ENCODE data around the gene VRTN. TPM values are rescaled to one million over a fixed set of nuclear protein-coding genes. Genes with fewer than 3 reads are reported as not detected.
"Not testable (repeated sequence)": the region's sequence is repeated elsewhere in the genome, so short reads cannot be mapped to it uniquely, and the experiment has no call there.

VRTN gene
- total RNA-seq, 2 donors from 2014 or later: not detected

GRCh38 chr14:74377976-74378690 lies 29.9 kb downstream of the VRTN start:
- H3K9me3 Mint-ChIP-seq: no peaks in the 10 kb centered on the region
- no peak overlapping the region for H3K27ac Mint-ChIP-seq
- DNase-seq (ENCODE audit: low spot score in 2 of 2) (no peak), ATAC-seq (no peak)
- H3K36me3 Mint-ChIP-seq: no peaks in the 10 kb centered on the region

DNA sequence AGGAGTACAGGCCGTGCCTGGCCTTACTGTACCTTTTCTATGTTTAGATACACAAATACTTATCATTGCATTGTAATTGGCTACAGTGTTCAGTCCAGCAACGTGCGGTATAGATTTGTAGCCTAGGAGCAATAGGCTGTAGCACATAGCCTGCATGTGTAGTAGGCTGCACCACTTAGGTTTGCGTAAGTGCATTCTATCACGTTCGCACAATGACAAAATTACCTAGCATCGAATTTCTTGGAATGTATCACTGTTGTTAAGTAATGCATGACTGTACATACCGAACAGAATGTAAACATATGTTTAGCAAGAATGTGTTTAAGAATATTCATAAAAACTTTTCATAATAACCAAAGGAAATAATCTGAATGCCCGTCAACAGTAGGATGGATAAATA lies 31.9 kb downstream of the VRTN start:
- Mint-ChIP-seq H3K36me3 (no peaks in the 10 kb centered on the region), H3K9me3 (no peaks in the 10 kb centered on the region), H3K27ac (no peak overlapping the region)
- ATAC-seq: no peak
- no peak for DNase-seq (ENCODE audit: low spot score in 2 of 2)

- DNase-seq (ENCODE audit: low spot score in 2 of 2) (no peak), ATAC-seq (no peak)
- no peaks in the 10 kb centered on the region for H3K36me3 Mint-ChIP-seq
- no peak overlapping the region for H3K27ac Mint-ChIP-seq
- H3K9me3 Mint-ChIP-seq: no peaks in the 10 kb centered on the region
Measured at GRCh38 chr14:74380845-74381244, 32.6 kb downstream of the VRTN start.

DNA sequence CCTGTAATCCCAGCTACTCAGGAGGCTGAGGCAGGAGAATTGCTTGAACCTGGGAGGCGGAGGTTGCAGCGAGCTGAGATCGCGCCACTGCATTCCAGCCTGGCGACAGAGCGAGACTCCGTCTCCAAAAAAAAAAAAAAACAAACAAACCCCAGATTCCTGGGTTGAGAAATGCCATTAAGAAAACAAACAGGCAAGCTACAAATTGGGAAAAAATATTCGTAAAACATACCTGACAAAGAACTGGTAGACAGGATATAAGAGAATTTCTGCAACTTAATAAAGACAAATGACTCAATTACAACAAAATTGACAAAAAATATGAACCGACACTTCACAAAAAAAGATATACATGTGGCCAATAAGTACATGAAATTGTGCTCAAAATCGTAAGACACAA lies 33.3 kb downstream of the VRTN start:
- H3K36me3 Mint-ChIP-seq; H3K9me3 Mint-ChIP-seq; DNase-seq (ENCODE audit: low spot score in 2 of 2); ATAC-seq; H3K27ac Mint-ChIP-seq: not testable (repeated sequence)

DNA sequence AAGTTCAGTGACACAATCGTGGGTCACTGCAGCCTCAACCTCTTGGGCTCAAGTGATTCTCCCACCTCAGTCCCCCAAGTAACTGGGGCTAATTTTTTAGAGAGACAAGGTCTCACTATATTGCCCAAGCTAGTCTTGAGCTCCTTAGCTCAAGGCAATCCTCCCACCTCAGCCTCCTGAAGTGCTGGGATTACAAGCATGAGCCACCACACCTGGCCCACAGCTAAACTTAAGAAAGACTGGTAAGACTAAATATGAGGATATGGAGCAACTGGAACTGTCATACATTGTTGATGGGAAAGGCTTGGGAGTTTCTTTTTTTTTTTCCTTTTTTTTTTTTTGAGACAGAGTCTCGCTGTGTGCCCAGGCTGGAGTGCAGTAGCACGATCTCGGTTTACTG lies 34.0 kb downstream of the VRTN start:
- no peaks in the 10 kb centered on the region for H3K9me3 Mint-ChIP-seq

GRCh38 chr14:74389980-74390379 lies 41.7 kb downstream of the VRTN start:
- ATAC-seq (no peak), DNase-seq (ENCODE audit: low spot score in 2 of 2) (no peak)
- Mint-ChIP-seq H3K36me3 (no peaks in the 10 kb centered on the region), H3K27ac (peak overlapping the region in 1 of 2 donors; percentile 4), H3K9me3 (no peaks in the 10 kb centered on the region)

More for the DNA sequence above, 34.0 kb downstream of the VRTN start:
- Mint-ChIP-seq H3K36me3 (no peaks in the 10 kb centered on the region), H3K27ac (no peak overlapping the region)
- no peak for DNase-seq (ENCODE audit: low spot score in 2 of 2)
- ATAC-seq: no peak

DNA sequence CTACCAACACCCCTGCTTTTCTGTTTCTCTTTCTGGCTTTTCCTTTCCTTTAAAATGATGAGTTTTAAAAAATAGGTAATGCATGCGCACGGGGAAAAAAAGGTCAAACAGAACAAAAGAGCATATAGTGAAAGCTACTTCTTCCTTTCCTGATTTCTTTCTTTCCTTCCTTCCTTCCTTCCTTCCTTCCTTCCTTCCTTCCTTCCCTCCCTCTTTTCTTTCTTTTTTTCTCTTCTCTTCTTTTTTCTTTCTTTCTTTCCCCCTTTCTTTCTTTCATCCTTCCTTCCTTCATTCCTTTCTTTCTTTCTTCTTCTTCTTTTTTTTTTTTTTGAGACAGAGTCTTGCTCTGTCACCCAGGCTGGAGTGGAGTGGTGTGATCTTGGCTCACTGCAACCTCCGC lies 42.2 kb downstream of the VRTN start:
- ATAC-seq; H3K36me3 Mint-ChIP-seq; H3K9me3 Mint-ChIP-seq; DNase-seq (ENCODE audit: low spot score in 2 of 2): not testable (repeated sequence)
- peak overlapping the region in 1 of 2 donors; percentile 4 for H3K27ac Mint-ChIP-seq

DNA sequence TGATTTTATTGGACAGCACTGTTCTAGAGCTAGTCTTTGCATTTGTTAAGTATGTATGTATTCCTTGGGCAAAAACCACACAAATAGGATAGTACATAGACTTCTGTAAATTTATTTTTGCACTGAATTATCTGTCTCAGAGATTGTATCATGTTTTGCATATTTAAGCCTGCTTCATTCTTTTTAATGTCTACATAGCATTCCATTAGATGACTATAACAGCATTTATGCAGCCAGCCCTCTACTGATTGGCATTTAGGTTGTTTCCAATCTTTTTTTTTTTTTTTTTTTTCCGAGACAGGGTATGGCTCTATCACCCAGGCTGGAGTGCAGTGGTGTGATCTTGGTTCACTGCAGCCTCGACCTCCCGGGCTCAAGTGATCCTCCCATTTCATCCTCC lies 43.2 kb downstream of the VRTN start:
- no peak for ATAC-seq
- Mint-ChIP-seq H3K36me3 (no peaks in the 10 kb centered on the region), H3K27ac (no peak overlapping the region), H3K9me3 (no peaks in the 10 kb centered on the region)
- no peak for DNase-seq (ENCODE audit: low spot score in 2 of 2)

DNA sequence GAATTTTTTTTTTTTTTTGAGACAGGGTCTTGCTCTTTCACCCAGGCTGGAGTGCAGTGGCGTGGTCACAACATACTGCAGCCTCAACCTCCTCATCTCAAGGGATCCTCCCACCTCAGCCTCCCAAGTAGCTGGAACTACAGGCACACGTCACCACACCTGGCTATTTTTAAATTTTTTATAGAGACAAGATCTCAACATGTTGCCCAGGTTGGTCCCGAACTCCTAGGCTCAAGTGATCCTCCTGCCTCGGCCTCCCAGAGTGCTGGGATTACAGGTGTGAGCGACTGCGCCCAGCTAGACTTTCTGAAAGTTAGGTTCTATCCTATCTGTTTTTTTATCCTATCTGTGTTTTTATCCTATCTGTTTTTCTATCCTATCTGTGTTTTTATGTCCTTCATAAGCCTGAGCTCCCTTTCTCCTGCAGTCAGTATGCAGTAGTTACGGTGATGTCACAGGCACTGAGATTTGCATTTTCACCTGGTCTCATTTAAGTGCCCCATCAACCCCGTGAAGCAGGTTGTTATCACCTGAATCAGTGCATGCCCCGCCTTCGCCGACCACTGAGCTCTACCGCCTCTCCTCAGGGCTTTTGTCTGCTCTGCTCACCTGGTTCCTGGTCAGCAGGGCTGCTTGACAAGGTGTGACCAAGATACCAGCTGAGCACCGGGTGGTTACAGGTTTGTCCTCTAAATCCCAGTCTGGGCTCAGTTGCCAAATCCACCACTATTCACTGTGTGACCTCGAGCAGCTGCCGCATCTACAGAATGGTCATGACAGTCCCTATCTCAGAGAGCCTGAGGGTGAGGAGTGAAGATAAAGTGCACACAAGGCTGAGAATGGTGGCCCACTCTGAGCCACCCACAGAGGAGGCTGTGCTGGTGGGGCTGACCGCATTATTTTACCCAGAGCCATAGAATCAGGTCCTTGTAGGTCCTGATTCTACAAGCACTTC lies 44.6 kb downstream of the VRTN start:
- DNase-seq (ENCODE audit: low spot score in 2 of 2) (no peak), ATAC-seq (no peak)
- Mint-ChIP-seq H3K27ac (no peak overlapping the region), H3K36me3 (no peaks in the 10 kb centered on the region), H3K9me3 (no peaks in the 10 kb centered on the region)

DNA sequence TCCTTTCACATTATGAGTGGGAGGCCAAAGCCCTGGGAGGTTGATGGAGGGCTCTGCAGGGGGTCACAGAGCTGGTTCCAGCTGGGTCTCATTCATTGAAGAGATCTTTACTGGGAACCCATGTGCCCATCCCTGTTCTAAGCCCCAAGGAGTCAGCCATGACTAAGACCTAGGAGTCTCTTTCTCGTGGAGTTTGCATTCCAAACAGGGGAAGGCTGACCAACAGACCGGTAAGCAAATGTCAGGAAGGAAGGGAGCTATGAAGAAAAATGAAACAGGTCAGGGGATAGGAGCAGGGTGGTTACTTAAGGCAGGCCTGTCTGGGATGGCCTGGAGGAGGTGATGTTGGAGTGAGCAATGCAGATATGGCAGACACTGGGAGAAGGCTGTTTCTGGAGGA lies 46.3 kb downstream of the VRTN start:
- no peak for DNase-seq (ENCODE audit: low spot score in 2 of 2)
- H3K9me3 Mint-ChIP-seq: no peaks in the 10 kb centered on the region
- ATAC-seq: no peak
- H3K36me3 Mint-ChIP-seq: no peaks in the 10 kb centered on the region
- H3K27ac Mint-ChIP-seq: no peak overlapping the region

- DNase-seq (ENCODE audit: low spot score in 2 of 2) (no peak), ATAC-seq (no peak)
- H3K9me3 Mint-ChIP-seq: no peaks in the 10 kb centered on the region
- no peak overlapping the region for H3K27ac Mint-ChIP-seq
- H3K36me3 Mint-ChIP-seq: no peaks in the 10 kb centered on the region
Measured at GRCh38 chr14:74395094-74395493, 46.8 kb downstream of the VRTN start.

DNA sequence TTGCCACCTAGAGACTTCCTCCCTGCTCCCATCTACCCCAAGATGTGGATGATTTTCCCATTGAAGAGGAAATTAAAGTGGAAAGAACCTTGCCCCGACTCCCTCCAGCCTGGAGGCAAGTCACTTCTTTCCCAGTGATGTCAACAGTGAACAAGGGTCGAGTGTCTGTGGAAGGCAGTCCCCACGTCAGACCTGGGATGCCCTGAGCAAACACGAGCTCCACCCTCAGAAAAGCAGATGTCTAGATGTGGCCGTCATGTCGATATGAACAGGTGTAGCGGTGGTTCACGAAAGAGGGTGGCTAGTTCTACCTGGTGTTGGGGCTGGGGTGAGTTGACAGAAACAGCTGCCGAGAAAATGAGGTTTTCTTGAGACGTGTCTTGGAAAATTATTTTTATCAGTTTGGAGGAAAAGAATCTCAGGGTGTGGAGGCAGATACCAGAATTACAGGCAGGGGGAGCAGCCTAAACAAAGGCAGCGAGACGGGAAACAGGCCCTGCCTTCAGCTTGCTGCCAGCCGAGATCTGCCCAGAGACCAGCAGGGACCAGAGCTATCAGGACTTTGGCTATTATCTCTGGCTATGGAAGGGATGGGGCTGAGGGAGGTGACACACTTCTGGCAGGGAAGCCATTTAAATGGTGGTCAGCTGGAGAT lies 51.9 kb downstream of the VRTN start:
- DNase-seq (ENCODE audit: low spot score in 2 of 2) (no peak), ATAC-seq (no peak)
- H3K36me3 Mint-ChIP-seq: no peaks in the 10 kb centered on the region
- no peaks in the 10 kb centered on the region for H3K9me3 Mint-ChIP-seq
- H3K27ac Mint-ChIP-seq: peak overlapping the region in 1 of 2 donors; percentile 82

DNA sequence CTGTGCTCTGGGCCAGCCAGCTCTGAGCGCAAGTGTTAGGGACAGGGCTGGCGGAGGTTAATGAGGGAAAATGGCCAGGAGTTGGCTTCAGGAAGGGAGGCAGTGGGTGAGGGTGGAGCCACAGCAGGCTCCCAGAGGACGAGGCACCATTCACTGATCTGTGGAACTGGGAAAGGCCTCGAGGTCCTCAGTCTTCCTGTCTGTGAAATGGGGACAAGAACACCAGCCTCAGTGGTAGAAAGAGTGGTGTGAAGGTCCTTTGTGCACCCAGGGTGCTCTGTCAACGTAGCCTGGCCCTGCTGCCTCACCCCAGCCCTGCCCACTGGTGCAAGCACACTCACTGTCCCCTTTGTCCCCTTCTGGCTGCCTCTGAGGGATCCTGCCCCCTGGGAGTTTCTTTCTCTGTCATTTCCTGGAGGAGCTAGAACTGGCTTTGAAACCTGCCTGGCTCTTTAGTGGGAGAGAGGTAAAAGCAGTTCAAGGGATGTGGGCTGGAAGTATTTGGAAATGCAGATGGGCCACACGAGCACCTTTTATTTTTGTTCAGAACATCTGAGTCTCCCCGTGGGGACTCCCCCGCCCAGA lies 52.7 kb downstream of the VRTN start:
- H3K9me3 Mint-ChIP-seq: no peaks in the 10 kb centered on the region
- peak overlapping the region; percentile 82 for H3K27ac Mint-ChIP-seq
- DNase-seq (ENCODE audit: low spot score in 2 of 2) (no peak), ATAC-seq (peak; percentile 14 to 49)
- no peaks in the 10 kb centered on the region for H3K36me3 Mint-ChIP-seq

DNA sequence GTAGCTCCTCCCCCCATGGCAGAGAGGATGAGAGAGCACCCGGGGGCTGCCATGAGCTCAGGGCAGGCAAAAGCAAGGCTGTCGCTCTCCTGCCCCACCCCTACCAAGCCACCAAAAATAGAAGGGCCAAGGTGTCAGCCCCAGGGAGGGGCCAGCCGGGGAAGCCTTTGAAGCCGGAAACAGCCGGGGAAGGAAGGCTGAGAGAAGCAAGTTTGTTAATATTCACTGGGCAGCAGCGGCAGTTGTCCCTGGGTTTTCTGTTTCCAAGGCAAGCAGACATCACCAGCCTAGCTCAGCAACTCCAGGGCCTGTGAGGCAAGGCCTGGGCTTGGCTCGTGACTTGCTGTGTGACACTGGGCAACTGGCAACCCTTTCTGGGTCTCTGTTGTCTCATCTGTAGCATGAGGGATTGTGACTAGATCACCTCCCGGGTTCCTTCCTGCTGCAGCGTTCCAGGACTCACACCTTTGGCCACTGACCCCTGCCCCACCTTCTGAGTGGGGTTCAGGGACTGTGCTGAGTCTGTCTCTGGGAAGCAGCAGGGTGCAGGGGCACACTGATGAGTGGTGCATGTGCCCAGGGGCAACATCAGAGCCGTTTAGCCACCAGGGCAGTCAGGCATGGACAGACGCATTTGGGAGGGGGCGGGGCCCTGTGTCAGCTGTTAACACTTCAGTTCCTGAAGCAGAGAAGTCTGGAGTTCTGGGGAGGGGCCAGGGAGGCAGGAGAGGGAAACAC lies 53.4 kb downstream of the VRTN start:
- ATAC-seq: peak; percentile 91
- Mint-ChIP-seq H3K9me3 (no peaks in the 10 kb centered on the region), H3K36me3 (no peaks in the 10 kb centered on the region), H3K27ac (peak overlapping the region; percentile 82)
- DNase-seq (ENCODE audit: low spot score in 2 of 2): peak; percentile 53 to 69

DNA sequence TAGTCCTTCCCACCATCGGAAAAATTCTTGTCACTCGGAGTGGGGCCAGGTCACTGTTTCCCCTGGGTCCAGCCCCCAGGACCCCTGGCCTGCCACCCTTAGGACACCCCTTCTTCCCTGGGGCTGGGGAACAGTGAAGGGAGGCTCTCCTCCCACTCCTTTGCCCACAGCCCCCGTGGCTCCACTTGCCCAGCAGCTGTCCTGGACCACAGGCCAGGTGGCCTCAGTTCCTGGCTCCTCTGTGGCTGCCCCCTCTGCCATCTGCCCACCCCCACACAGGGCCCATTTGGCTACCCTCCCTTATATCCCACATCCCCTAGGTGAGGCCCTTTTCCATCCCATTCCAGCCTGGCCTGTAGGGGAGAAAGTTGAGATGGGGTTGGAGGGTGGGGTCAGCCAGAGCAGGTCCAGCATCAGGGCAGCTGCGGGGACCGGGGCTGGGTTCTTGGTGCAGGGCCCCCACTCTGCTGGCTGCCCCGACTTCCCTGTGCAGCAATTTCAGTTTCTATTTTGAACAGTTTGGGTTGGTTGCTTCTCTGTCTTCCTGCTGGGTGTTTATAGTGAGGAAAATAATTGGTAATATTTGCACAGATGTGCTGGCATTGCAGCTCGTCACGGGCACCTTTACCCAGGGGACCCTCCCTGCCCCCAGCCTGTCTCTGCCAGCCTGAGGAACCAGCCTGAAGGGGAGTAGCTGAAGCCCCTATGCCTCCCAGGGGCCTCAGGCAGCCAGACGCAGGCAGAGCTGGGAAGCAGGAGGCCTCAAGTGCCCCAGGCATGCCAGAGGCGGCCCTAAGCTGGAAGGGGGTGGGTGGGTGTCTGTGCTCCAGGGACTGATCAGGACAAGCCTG lies 54.4 kb downstream of the VRTN start:
- no peak for DNase-seq (ENCODE audit: low spot score in 2 of 2)

More for the DNA sequence above, 54.4 kb downstream of the VRTN start:
- ATAC-seq: no peak
- Mint-ChIP-seq H3K27ac (peak overlapping the region in 1 of 2 donors; percentile 82), H3K9me3 (no peaks in the 10 kb centered on the region), H3K36me3 (no peaks in the 10 kb centered on the region)
